Liver (tissue), 9 donors: ENCODE measurements around the gene KIF22. TPM values are rescaled to one million over a fixed set of nuclear protein-coding genes. Genes with fewer than 3 reads are reported as not detected.
A peak's percentile ranks its signal among the peaks of the same experiment; 100 is the strongest.

Source experiments
- DNase-seq: peaks from one replicate; pipeline ENCODE4 v3.0.0-alpha.2; 2017; ENCODE audit warnings: low spot score
- H3K27ac ChIP-seq, 2 donors: one replicate each; pipeline ENCODE4 v1.7.0; 2013; ENCODE audit warnings: inconsistent platforms in 2 of 2, low read length in 2 of 2, control low read depth in 1 of 2, low read depth in 1 of 2, mild to moderate bottlenecking in 1 of 2
- H3K27me3 ChIP-seq, 4 donors: one replicate each; pipeline versions ENCODE4 v1.6.1 to v1.7.0; 2013; ENCODE audit warnings: low read length in 3 of 4, inconsistent platforms in 1 of 4, mild to moderate bottlenecking in 1 of 4, moderate library complexity in 1 of 4; ENCODE audit not compliant: control insufficient read depth in 4 of 4, insufficient read depth in 4 of 4
- H3K36me3 ChIP-seq, 4 donors: one replicate each; pipeline versions ENCODE4 v1.6.1 to v1.7.0; 2013; ENCODE audit warnings: low read length in 3 of 4, mild to moderate bottlenecking in 3 of 4, low read depth in 1 of 4, moderate library complexity in 1 of 4; ENCODE audit not compliant: control insufficient read depth in 4 of 4, insufficient read depth in 3 of 4
- H3K4me1 ChIP-seq, 4 donors: one replicate each; pipeline versions ENCODE4 v1.6.1 to v1.7.0; 2013; ENCODE audit warnings: low read length in 3 of 4, mild to moderate bottlenecking in 3 of 4, moderate library complexity in 1 of 4; ENCODE audit not compliant: control insufficient read depth in 4 of 4, insufficient read depth in 4 of 4
- H3K4me3 ChIP-seq, 3 donors: one replicate each; pipeline versions ENCODE4 v1.6.1 to v1.7.0; 2013; ENCODE audit warnings: low read length in 3 of 3, control low read depth in 1 of 3, low read depth in 1 of 3, mild to moderate bottlenecking in 1 of 3
- H3K9ac ChIP-seq, 2 donors: one replicate each; pipeline ENCODE4 v1.7.0; 2013; ENCODE audit warnings: low read length in 2 of 2, mild to moderate bottlenecking in 2 of 2, moderate library complexity in 2 of 2, control low read depth in 1 of 2, low read depth in 1 of 2
- H3K9me3 ChIP-seq, 4 donors: one replicate each; pipeline versions ENCODE4 v1.6.1 to v1.7.0; 2013; ENCODE audit warnings: low read length in 3 of 4; ENCODE audit not compliant: control insufficient read depth in 4 of 4
- EGR1 ChIP-seq, 2 donors: IDR thresholded peaks; 2 replicates each; pipeline ENCODE4 v1.6.1; 2016 to 2018; ENCODE audit warnings: antibody characterized with exemption in 2 of 2, low read depth in 2 of 2
- FOXA1 ChIP-seq: IDR thresholded peaks from 2 replicates; pipeline ENCODE4 v1.6.1; 2016; ENCODE audit warnings: antibody characterized with exemption
- FOXA2 ChIP-seq: IDR thresholded peaks from 2 replicates; pipeline ENCODE4 v1.6.1; 2016; ENCODE audit warnings: antibody characterized with exemption
- GABPA ChIP-seq, 2 donors: IDR thresholded peaks in 1 of 2; conservative IDR thresholded peaks in 1 of 2; 2 replicates each; pipeline ENCODE4 v1.6.1; 2016; ENCODE audit warnings: antibody characterized with exemption in 2 of 2, mild to moderate bottlenecking in 1 of 2, moderate library complexity in 1 of 2
- HNF4A ChIP-seq, 2 donors: conservative IDR thresholded peaks; 2 replicates each; pipeline ENCODE4 v1.6.1; 2016; ENCODE audit warnings: antibody characterized with exemption in 2 of 2, mild to moderate bottlenecking in 2 of 2
- HNF4G ChIP-seq: IDR thresholded peaks from 2 replicates; pipeline ENCODE4 v1.6.1; 2016; ENCODE audit warnings: antibody characterized with exemption
- JUND ChIP-seq, 2 donors: IDR thresholded peaks; 2 replicates each; pipeline ENCODE4 v1.6.1; 2016; ENCODE audit warnings: antibody characterized with exemption in 2 of 2
- NR2F2 ChIP-seq: IDR thresholded peaks from 2 replicates; pipeline ENCODE4 v1.6.1; 2016; ENCODE audit warnings: antibody characterized with exemption
- RAD21 ChIP-seq, 2 donors: IDR thresholded peaks; 2 replicates each; pipeline ENCODE4 v1.6.1; 2016; ENCODE audit warnings: antibody characterized with exemption in 2 of 2, mild to moderate bottlenecking in 2 of 2
- RXRA ChIP-seq, 2 donors: IDR thresholded peaks; 2 replicates each; pipeline ENCODE4 v1.6.1; 2017 to 2018; ENCODE audit warnings: antibody characterized with exemption in 2 of 2, mild to moderate bottlenecking in 1 of 2
- SP1 ChIP-seq: IDR thresholded peaks from 2 replicates; pipeline ENCODE4 v1.6.1; 2018; ENCODE audit warnings: antibody characterized with exemption, mild to moderate bottlenecking
- TAF1 ChIP-seq: conservative IDR thresholded peaks from 2 replicates; pipeline ENCODE4 v1.6.1; 2016; ENCODE audit warnings: antibody characterized with exemption, mild to moderate bottlenecking
- YY1 ChIP-seq: IDR thresholded peaks from 2 replicates; pipeline ENCODE4 v1.6.1; 2016; ENCODE audit warnings: antibody characterized with exemption, mild to moderate bottlenecking
- WGBS: extraction: QIAGEN DNeasy Blood & Tissue Kit; methylation state at CpG from one replicate; pipeline ENCODE4 v1.1.7; 2013; 5-methylcytosine and 5-hydroxymethylcytosine counted together
- polyA plus RNA-seq, 2 donors: library from polyadenylated mRNA; stranded (reverse) in 1 of 2; unstranded in 1 of 2; fragments of 200-250 nt in 1 of 2; fragments of >200 nt in 1 of 2; fragmentation: Nextera tagmentation in 1 of 2; extraction: Ambion mirVana in 1 of 2; gene quantifications; one replicate each; pipeline versions ENCODE4 v1.2.1 to v1.2.3, GENCODE V29; 2013 to 2015
- total RNA-seq, 2 donors: library from RNA; depleted of rRNA; stranded (reverse); fragments of >200 nt; gene quantifications; one replicate each; pipeline ENCODE4 v1.2.3, GENCODE V29; 2014
- TF ChIP-seq, protein P1 (sequence below): IDR thresholded peaks from 2 replicates; pipeline ENCODE4 v1.6.1; 2016; ENCODE audit warnings: antibody characterized with exemption
- TF ChIP-seq, protein P2 (sequence below): IDR thresholded peaks from 2 replicates; pipeline ENCODE4 v1.6.1; 2016; ENCODE audit warnings: antibody characterized with exemption, mild to moderate bottlenecking
- TF ChIP-seq, protein P3 (sequence below): IDR thresholded peaks from 2 replicates; pipeline ENCODE4 v1.6.1; 2016; ENCODE audit warnings: antibody characterized with exemption
- TF ChIP-seq, protein P4 (sequence below): fragments of 150-350 bp; IDR thresholded peaks from 2 replicates; pipeline ENCODE4 v1.5.1; 2017; ENCODE audit warnings: improper control_type of control experiment, low read depth, low read length; ENCODE audit not compliant: missing input control
- TF ChIP-seq, protein P5 (sequence below): IDR thresholded peaks from 2 replicates; pipeline ENCODE4 v1.6.1; 2016; ENCODE audit warnings: antibody characterized with exemption
- donor health status: healthy.
- donor health status: healthy.
- donor health status: healthy.
- donor health status: healthy.
- donor health status: healthy.

KIF22 gene
- total and polyA plus RNA-seq, 4 donors, result 15.0 to 80.1 (median 49.3) TPM

DNA sequence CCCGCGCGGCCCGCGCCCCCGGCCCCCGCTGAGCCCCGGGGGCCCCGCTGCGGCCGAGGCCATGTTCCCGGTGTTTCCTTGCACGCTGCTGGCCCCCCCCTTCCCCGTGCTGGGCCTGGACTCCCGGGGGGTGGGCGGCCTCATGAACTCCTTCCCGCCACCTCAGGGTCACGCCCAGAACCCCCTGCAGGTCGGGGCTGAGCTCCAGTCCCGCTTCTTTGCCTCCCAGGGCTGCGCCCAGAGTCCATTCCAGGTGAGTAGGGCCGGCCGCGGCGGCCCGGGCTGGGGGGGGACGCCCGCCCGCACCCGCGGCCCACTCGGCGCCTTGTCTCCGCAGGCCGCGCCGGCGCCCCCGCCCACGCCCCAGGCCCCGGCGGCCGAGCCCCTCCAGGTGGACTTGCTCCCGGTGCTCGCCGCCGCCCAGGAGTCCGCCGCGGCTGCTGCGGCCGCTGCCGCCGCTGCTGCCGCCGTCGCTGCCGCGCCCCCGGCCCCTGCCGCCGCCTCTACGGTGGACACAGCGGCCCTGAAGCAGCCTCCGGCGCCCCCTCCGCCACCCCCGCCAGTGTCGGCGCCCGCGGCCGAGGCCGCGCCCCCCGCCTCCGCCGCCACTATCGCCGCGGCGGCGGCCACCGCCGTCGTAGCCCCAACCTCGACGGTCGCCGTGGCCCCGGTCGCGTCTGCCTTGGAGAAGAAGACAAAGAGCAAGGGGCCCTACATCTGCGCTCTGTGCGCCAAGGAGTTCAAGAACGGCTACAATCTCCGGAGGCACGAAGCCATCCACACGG lies 16.3 kb downstream of the KIF22 start:
- Histone ChIP-seq H3K9ac (peak overlapping the region in 1 of 2 donors; percentile 48), H3K27me3 (no peaks in the 10 kb centered on the region), H3K4me3 (peak overlapping the region; percentile 53 to 93 (median 55)), H3K36me3 (peaks cover 2 to 10% (median 4%) of the 10 kb centered on the region in 4 donors), H3K9me3 (no peaks in the 10 kb centered on the region), H3K27ac (peak overlapping the region; percentile 73 to 88), H3K4me1 (peaks cover 11 to 49% (median 32%) of the 10 kb centered on the region in 4 donors)
- WGBS, result 2% methylated on average over 99 of the region's 99 CpGs
- no peak for TF ChIP-seq RXRA (IDR thresholded peaks at IDR 0.05)
- no peak for TF ChIP-seq SP1
- TF ChIP-seq, protein P1, sequence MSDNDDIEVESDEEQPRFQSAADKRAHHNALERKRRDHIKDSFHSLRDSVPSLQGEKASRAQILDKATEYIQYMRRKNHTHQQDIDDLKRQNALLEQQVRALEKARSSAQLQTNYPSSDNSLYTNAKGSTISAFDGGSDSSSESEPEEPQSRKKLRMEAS, result no peak
- TF ChIP-seq, protein P2, sequence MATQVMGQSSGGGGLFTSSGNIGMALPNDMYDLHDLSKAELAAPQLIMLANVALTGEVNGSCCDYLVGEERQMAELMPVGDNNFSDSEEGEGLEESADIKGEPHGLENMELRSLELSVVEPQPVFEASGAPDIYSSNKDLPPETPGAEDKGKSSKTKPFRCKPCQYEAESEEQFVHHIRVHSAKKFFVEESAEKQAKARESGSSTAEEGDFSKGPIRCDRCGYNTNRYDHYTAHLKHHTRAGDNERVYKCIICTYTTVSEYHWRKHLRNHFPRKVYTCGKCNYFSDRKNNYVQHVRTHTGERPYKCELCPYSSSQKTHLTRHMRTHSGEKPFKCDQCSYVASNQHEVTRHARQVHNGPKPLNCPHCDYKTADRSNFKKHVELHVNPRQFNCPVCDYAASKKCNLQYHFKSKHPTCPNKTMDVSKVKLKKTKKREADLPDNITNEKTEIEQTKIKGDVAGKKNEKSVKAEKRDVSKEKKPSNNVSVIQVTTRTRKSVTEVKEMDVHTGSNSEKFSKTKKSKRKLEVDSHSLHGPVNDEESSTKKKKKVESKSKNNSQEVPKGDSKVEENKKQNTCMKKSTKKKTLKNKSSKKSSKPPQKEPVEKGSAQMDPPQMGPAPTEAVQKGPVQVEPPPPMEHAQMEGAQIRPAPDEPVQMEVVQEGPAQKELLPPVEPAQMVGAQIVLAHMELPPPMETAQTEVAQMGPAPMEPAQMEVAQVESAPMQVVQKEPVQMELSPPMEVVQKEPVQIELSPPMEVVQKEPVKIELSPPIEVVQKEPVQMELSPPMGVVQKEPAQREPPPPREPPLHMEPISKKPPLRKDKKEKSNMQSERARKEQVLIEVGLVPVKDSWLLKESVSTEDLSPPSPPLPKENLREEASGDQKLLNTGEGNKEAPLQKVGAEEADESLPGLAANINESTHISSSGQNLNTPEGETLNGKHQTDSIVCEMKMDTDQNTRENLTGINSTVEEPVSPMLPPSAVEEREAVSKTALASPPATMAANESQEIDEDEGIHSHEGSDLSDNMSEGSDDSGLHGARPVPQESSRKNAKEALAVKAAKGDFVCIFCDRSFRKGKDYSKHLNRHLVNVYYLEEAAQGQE, result no peak
- TF ChIP-seq NR2F2, result no peak
- no peak for TF ChIP-seq TAF1
- TF ChIP-seq, protein P3, sequence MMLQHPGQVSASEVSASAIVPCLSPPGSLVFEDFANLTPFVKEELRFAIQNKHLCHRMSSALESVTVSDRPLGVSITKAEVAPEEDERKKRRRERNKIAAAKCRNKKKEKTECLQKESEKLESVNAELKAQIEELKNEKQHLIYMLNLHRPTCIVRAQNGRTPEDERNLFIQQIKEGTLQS, result no peak
- TF ChIP-seq GABPA (IDR thresholded peaks at IDR 0.05 in 1 of 2, conservative IDR thresholded peaks at IDR 0.05 in 1 of 2), result no peak
- TF ChIP-seq HNF4G, result no peak
- TF ChIP-seq EGR1 (IDR thresholded peaks at IDR 0.05; ENCODE audit: low read depth in 2 of 2), result no peak
- no peak for TF ChIP-seq YY1
- no peak for TF ChIP-seq RAD21 (IDR thresholded peaks at IDR 0.05)
- peak; percentile 64 for DNase-seq

DNA sequence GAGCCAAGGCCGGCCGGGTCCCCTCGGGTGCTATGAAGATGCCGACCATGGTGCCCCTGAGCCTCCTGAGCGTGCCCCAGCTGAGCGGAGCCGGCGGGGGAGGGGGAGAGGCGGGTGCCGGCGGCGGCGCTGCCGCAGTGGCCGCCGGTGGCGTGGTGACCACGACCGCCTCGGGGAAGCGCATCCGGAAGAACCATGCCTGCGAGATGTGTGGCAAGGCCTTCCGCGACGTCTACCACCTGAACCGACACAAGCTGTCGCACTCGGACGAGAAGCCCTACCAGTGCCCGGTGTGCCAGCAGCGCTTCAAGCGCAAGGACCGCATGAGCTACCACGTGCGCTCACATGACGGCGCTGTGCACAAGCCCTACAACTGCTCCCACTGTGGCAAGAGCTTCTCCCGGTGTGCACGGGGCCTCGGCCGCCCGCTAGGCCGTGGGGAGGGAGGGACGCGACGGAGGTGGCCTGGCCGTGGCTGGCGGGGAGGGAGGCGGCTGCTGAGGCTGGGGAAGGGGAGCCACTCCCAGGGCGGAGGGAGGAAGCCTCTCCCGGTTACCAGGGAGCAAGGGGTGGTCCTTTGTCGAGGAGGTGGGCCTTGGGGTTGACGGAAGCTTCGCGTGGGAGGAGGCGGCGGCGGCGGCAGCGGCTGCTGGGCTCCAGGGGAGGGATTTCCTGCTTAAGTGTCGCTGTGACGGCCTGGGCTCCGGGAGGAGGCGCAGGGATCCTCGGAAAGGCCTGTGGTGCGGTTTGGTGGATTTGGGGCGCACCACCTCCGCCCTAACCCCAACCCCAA lies 17.1 kb downstream of the KIF22 start:
- WGBS, result 38% methylated on average over 69 of the region's 69 CpGs
- H3K9me3 ChIP-seq, result no peaks in the 10 kb centered on the region
- no peak for TF ChIP-seq HNF4A (conservative IDR thresholded peaks at IDR 0.05)
- TF ChIP-seq TAF1, result no peak
- peak; percentile 42 for TF ChIP-seq SP1
- TF ChIP-seq RXRA (IDR thresholded peaks at IDR 0.05), result no peak
- no peak for TF ChIP-seq GABPA (IDR thresholded peaks at IDR 0.05 in 1 of 2, conservative IDR thresholded peaks at IDR 0.05 in 1 of 2)
- TF ChIP-seq FOXA1, result no peak
- no peak for TF ChIP-seq NR2F2
- TF ChIP-seq, protein P3, result no peak
- TF ChIP-seq YY1, result no peak
- TF ChIP-seq, protein P4, sequence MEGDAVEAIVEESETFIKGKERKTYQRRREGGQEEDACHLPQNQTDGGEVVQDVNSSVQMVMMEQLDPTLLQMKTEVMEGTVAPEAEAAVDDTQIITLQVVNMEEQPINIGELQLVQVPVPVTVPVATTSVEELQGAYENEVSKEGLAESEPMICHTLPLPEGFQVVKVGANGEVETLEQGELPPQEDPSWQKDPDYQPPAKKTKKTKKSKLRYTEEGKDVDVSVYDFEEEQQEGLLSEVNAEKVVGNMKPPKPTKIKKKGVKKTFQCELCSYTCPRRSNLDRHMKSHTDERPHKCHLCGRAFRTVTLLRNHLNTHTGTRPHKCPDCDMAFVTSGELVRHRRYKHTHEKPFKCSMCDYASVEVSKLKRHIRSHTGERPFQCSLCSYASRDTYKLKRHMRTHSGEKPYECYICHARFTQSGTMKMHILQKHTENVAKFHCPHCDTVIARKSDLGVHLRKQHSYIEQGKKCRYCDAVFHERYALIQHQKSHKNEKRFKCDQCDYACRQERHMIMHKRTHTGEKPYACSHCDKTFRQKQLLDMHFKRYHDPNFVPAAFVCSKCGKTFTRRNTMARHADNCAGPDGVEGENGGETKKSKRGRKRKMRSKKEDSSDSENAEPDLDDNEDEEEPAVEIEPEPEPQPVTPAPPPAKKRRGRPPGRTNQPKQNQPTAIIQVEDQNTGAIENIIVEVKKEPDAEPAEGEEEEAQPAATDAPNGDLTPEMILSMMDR, result peak; percentile 18
- TF ChIP-seq, protein P1, result peak; percentile 66
- TF ChIP-seq, protein P5, sequence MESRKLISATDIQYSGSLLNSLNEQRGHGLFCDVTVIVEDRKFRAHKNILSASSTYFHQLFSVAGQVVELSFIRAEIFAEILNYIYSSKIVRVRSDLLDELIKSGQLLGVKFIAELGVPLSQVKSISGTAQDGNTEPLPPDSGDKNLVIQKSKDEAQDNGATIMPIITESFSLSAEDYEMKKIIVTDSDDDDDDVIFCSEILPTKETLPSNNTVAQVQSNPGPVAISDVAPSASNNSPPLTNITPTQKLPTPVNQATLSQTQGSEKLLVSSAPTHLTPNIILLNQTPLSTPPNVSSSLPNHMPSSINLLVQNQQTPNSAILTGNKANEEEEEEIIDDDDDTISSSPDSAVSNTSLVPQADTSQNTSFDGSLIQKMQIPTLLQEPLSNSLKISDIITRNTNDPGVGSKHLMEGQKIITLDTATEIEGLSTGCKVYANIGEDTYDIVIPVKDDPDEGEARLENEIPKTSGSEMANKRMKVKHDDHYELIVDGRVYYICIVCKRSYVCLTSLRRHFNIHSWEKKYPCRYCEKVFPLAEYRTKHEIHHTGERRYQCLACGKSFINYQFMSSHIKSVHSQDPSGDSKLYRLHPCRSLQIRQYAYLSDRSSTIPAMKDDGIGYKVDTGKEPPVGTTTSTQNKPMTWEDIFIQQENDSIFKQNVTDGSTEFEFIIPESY, result no peak
- no peak for TF ChIP-seq JUND (IDR thresholded peaks at IDR 0.05)
- TF ChIP-seq EGR1 (IDR thresholded peaks at IDR 0.05; ENCODE audit: low read depth in 2 of 2), result no peak
- no peak for TF ChIP-seq FOXA2
- TF ChIP-seq HNF4G, result no peak

More for the DNA sequence above, 17.1 kb downstream of the KIF22 start:
- H3K27me3 ChIP-seq, result no peaks in the 10 kb centered on the region
- DNase-seq, result peak; percentile 83
- peak overlapping the region; percentile 73 to 88 for H3K27ac ChIP-seq
- H3K36me3 ChIP-seq, result peaks cover 2 to 10% (median 4%) of the 10 kb centered on the region in 4 donors
- H3K4me1 ChIP-seq, result peaks cover 16 to 56% (median 36%) of the 10 kb centered on the region in 4 donors
- H3K4me3 ChIP-seq, result peak overlapping the region in 2 of 3 donors; percentile 42 to 93
- peak overlapping the region in 1 of 2 donors; percentile 51 for H3K9ac ChIP-seq
